NCI-H2081 treated with DMSO at 0.1 percent for 48 hours (cell line): ENCODE measurements around the gene NFATC3.

ENCODE experiments used
- DNase-seq: peaks from one replicate; lab custom pipeline; 2025; lab: John Stamatoyannopoulos, UW

The NFATC3 gene

DNA sequence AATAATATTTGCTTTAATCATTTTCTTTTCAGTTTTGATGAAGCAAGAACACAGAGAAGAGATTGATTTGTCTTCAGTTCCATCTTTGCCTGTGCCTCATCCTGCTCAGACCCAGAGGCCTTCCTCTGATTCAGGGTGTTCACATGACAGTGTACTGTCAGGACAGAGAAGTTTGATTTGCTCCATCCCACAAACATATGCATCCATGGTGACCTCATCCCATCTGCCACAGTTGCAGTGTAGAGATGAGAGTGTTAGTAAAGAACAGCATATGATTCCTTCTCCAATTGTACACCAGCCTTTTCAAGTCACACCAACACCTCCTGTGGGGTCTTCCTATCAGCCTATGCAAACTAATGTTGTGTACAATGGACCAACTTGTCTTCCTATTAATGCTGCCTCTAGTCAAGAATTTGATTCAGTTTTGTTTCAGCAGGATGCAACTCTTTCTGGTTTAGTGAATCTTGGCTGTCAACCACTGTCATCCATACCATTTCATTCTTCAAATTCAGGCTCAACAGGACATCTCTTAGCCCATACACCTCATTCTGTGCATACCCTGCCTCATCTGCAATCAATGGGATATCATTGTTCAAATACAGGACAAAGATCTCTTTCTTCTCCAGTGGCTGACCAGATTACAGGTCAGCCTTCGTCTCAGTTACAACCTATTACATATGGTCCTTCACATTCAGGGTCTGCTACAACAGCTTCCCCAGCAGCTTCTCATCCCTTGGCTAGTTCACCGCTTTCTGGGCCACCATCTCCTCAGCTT lies 105.8 kb downstream of the NFATC3 start:
- no peak for DNase-seq

DNA sequence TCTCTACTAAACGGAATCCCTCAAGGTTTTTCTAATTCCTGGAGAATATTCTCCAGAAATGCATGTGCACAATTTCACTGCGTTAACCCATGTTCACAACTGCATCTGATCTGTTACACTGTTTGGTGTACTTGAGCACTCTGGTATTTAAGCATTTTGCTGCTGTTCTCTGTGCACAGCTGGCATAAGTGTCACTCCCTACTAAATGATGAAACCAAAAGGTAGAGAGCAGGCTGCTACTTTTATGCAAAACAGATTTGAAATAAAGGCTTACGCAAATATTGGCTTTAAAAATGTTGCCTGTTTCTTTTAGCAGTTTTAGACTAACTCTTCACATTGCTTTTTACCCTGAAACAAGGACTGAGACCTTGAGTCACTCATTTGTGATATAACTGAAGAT lies 109.1 kb downstream of the NFATC3 start:
- DNase-seq: no peak

DNA sequence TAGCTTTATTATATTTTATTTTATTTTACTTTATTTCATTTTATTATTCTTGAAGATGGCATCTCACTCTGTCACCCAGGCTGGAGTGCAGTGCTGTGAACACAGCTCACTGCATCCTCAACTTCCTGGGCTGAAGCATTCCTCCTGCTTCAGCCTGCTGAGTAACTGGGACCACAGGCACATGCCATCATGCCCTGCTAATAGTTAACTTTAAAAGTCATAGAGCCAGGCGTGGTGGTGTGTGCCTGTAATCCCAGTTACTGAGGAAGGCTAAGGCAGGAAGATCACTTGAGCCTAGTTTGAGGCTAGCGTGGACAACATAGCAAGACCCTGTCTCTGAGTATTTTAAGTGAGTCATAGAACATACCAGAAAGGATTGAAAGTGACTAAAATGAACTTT lies 112.1 kb downstream of the NFATC3 start:
- DNase-seq: no peak

DNA sequence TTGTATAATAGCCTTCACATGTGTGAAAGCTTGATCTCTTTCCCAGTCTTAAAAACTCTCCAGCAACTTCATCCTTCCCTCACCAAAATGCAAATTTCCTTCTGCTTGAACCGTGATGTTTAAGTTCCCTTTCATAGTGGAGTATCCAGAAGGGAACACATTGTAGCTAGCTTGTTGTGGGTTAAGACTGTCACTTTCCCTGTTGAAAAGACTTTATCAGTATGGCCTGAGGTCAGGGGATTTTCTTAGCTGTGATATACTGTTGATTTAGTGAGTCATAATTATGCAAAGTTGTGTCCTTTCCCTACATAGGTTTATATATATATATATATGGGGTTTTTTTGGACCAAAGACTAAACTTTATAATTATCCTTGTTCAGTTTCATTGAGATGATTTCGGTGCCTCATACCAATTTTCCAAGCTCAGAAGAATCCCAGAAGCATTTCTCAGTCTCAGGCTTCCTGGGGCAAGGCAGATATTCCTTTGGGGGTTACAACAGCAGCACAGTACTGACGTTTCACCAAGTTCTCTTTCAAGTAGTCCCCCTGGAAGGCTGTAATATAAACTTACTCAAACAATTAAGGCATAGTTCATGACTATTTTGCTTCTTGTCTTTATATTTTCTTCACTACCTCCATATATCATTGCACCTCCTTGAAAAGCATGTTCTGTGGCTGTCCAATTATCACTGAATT lies 115.1 kb downstream of the NFATC3 start:
- no peak for DNase-seq

DNA sequence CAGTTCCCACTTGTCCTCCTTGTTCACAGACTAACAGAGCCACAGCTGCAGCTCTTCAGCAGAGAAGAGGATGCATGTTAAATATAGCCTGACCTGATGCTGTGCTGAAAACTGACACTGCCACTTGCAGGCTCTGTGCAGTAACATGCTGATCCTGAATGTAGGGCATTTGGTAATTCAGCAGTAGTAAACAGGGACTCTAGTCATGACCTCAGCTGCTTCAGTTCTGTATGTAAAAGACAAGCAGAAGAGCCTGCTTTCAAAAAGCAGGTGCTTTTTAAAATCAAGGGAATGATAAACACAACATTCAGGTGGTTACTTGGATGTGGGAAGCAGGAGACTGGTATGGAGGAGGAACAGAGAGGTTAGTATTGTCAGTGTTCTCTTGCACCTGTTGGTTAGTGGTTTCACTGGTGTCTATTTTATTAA lies 116.9 kb downstream of the NFATC3 start:
- no peak for DNase-seq

DNA sequence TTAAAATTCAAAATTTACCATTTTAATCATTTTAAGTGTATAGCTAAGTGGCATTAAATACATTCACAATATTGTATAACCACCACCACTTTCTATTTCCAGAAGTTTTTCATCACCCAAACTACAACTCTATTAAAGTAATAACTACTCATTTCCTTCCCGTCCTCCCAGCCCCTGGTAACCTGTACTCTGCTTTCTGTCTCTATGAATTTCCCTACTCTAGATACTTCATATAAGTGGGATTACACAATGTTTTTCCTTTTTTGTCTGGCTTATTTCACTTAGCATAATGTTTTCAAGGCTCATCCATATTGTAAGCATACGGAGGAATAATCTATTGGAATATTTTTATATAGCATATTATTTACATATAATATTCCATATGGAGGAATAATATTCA lies 121.1 kb downstream of the NFATC3 start:
- DNase-seq: no peak

DNA sequence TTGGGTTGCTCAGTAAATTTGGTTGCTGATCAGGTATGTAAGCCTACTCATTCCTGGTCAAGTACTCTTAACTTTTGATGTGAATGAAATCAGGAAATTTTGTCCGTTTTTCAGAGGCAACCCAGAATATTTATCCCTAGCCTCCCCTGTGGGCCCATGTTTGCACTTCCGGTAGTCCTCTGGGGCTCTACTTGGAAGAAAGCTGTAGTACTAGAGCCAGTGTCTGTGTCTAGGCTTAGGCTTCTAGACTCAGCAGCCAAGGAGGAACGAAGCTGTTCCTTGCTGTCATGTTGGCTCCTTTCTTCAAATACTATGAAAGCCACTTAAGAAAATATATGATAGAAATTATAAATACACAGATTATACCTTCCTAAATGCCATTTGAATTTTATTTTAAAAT lies 129.6 kb downstream of the NFATC3 start:
- DNase-seq: no peak

DNA sequence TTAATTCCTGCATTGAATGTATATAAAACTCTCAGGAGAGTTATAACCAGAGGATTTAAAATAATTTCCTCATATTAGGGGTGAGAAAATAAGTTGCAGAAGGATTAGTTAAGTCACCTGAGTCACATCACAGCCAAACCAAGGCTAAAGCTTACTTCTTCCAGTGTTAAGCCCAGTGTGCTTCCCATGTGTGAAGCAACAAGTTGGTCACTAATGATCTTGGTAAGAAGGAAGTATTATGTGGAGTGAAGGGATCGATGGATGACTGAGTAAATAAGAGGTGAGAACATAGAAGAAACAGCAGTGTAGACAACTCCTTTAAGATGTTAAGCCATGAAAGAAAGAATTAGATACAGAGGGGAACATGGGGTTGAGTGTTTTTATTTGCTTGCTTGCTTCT lies 130.1 kb downstream of the NFATC3 start:
- DNase-seq: no peak

DNA sequence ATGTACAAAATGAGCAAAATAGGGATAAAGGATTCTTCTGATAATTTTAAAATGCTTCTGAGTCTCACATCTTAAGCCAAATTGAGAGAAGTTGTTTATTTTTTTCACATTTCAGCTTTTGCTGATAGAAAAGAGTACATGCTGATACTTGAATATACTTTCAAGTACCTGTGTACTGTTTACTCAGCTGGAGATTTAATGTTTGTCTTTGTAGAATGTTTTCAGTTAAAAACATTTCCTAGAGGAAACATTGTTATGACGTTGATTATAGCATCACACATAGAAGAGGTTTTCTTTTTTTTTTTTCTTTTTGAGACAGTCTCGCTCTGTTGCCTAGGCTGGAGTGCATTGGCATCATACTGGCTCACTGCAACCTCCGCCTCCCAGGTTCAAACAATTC lies 131.1 kb downstream of the NFATC3 start:
- DNase-seq: no peak

DNA sequence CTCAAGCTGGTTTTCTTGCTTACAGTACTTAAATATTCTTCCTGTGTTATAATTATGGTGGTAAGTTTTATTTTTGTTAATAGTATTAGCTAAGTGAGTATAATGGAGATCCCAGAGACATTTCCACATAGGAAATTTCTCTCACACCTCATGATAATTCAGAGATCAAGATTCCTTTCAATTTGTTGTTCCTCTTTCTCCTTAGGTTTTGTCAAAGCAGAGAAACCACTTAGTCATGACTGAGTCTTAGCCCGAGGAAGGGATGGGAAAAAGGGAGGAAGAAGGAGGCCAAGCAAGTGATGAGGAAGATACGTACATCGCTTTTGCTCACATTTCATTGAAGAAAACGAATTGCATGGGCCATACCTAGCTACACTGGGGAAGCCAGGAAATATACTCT lies 132.3 kb downstream of the NFATC3 start:
- no peak for DNase-seq

DNA sequence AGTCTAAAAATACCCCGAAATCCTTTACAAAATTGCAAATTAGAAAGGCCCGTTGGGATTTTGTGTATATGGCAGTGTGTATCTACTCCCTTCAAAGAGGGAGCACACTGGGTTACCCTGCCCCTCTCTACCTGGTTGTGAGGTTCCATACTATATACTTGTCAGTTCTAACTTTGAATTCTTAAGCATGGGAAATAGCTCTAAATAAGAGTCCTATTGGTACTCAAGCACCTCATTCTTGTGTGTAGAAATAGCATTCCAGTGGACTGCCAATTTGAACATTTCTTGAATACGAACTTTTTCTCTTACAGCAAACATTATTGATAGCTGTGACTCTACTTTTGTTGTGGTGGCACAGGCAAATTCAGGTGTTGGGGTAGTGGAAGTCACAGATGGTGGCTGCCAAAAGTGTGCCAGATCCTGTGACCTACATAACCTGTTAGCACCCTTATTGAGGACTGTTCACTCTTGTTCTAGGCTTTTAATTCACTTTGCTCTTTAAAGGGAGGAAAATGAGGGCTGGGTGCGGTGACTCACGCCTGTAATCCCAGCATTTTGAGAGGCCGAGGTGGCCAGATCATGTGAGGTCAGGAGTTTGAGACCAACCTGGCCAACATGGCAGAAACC lies 134.7 kb downstream of the NFATC3 start:
- no peak for DNase-seq

DNA sequence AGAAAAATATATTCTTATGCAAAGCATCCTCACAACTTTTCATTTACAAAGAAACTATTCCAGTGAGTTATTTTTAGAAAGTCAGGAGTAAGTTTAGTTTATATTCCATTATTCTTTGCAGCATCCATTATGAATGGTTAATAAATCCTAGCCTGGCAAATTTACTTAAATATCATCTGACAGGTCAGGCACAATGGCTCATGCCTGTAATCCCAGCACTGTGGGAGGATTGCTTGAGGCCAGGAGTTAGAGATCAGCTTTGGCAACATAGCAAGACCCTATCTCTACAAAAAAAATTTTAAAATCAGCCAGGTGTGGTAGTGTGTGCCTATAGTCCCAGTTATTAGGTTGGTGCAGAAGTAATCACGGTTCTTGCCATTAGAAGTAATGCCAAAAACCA lies 137.9 kb downstream of the NFATC3 start:
- no peak for DNase-seq

DNA sequence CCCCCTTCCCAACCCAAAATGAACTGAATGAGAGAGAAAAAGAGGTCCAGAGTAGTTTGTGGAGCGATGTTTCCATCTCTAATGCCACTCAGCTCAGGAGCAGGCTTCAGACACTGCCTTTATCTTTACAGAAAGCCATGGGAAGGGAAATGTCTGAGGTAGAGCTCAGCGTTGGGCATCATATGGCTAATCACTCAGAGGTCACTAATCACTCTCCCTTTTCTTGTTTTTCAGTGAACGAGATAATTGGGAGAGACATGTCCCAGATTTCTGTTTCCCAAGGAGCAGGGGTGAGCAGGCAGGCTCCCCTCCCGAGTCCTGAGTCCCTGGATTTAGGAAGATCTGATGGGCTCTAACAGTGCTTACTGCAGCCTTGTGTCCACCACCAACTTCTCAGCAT lies 140.9 kb downstream of the NFATC3 start:
- no peak for DNase-seq

DNA sequence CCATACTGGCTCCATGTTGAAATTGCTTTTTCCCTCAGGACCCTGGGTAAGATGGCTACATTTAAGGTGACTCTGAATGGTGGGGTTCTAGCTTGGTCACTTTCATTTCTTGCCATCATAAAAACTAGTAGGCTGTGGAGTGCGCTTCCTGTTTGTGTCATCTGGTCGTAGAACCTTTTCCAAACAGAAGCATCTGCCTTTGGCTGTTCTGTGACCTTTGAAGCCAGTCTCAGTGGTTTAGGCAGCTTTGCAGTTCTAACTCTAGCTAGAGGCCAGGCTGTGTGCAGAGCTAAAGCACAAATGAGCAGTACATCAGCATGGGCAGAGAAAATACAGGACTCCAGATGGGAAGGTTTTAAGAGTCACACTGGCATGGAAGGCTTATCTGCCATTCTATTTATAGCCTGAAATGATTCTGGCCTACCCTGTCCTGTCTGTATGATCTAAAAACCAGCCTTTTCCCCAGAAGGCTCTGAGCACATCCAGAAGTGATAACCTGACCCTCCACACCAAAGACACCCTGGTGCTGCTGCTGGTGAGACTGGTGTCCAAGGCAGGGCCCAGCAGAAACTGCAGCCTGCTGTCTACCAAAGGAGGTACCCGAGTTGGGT lies 142.1 kb downstream of the NFATC3 start:
- no peak for DNase-seq

DNA sequence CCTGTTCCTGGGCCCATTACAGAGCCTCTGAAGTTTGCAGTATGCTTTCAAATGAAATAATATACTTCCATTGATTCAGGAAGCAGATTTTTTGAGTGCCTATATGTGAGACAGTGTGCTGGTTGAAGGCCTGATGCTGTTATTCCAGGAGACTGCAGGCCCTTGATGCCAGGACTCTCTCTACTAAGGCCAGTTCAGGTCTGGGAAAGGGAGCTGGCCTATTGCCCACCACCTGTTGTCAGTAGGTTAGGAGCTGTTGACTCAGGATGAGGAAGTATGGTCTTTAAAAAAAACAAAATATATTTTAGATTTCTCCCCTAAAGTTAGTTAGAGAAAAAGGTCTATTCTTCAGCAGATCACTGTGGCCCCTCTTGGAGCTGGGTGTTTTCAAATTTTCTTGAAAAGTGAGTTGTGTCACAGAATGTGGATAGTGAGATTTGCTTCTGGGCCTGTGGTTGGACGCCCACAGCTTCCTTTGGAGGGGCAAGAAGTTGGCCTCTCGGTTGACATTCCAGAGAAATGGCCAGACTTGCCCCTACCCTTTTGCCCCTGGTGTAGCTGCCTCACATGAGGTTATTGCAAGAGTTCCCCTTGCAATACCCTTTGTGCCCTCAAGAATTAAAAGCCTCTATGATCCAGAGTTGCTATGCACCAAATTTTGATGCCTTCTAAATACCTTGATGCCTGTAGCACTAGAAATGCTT lies 142.8 kb downstream of the NFATC3 start:
- no peak for DNase-seq

DNA sequence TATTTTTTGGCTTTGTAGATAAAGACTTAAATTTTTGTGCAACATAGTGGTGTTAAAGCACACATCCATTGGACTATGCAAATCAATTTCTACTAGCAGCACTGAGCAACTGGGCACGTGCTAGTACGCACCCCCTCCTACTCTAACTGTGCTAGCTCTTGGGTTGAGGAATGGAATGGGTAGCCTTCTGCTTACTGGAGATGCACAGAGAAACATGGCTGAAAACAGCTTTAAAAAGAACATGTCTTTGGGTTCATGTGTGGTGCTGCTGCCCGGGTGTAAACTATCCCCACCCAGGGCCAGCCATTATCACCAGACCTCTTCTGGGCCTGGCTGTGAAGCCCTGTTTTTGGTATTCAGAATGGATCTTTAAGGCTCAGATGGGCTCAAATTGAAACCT lies 143.5 kb downstream of the NFATC3 start:
- DNase-seq: no peak

DNA sequence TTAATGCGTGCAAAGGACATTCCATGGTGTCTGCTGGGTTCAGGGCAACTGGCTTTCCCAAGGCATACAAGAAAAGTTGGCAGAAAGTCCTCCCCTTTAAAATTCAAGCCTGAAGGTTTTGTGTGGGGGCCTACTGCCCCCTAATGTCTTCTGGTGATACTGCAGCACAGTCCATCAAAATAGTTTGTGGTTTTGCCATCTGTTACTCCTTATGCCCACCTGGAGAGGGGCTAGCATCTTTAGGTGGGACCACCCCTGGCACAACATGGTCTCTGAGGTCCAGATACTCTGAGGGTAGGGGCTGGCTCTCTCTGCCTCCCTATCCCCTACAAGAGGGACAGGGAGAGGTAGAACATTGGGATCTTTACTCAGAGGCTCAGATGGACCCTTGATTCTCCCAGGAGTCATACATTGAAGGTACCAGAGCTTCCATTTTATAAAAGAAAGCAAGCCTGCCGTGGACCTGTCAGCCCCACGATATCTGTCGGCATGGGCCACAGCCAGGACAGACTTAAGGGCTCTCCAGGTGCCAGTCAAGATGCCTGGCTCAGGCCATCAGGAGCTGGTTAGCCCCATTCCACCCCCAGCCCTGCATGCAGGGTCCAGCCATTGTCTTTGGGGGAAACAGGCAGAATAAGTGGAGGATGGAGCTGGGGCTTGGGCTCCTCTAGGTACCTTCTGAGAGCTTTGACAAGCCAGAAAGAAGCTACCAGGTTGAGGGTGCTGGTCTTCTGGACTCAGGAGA lies 144.4 kb downstream of the NFATC3 start:
- no peak for DNase-seq

DNA sequence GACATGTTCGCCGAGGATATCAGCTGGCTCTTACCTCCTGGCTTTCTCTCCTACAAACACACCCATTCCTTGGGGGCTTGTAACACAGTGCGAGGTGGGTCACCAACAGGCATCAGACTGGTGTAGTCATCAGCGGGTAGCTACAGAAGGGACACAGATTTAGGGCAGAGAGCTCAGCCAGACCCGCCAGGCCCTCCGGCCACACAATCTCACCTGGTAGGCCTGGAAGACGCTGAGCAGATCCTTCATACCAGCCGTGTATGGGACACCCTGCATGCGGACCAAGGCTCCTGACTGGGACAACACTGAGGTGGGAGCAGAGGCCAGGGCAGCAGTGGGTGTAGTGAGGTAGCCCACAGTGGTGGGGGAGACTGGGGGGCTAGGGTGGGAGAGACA lies 145.0 kb downstream of the NFATC3 start:
- DNase-seq: no peak

DNA sequence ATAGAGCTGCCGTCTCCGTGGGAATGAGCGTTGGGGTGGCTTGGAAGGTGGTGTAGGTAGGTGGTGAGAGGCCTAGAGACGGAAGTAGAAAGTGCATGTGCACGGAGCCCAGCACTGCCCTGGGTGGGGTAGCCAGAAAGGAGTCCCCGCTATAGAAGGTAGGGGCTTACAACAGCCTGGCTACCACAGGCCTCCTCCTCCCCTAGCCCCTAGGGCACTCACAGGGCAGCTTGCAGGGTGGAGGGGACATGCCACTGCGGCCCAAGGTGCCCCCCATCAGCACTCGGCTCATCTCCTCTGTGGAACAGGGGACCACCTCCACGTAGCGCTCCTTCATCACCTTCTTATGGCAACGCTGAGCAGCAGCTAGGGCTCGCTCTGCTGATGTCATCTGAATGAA lies 145.8 kb downstream of the NFATC3 start:
- DNase-seq: no peak

DNA sequence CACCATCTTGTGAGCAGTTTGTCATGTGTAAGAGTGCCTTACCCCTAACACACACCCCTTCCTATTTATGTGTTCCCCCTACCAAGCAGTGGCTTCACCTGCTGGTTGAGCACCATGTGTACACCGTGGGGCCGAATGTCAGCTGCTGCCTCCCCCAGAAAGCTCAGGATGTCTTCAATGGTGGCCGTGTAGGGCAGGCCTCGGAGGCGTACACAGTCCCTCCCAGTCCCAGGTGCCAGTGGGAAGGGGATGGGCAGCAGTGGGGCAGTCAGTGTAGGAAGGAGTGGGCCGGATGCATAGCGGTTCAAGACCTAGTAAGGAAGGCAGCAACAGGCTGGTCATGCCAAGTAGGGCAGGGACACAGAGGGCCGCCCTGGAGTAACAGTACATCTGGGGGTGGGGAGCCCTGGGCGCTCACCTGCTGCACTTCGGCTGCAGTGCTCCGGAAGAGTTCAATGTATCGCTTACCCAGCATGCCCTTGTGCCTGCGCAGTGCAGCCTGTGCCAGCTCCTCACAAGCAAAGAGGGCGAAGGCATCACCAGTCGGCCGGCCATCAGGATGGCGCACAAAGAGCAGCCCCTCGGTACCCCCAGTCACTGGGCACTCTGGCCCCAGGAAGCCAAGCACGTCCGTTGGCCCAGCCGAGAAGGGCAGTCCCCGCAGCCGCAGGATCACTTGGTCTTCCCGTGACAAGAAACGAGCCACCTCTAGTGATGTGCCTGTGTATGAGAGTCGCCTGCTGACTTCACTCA lies 146.4 kb downstream of the NFATC3 start:
- no peak for DNase-seq

DNA sequence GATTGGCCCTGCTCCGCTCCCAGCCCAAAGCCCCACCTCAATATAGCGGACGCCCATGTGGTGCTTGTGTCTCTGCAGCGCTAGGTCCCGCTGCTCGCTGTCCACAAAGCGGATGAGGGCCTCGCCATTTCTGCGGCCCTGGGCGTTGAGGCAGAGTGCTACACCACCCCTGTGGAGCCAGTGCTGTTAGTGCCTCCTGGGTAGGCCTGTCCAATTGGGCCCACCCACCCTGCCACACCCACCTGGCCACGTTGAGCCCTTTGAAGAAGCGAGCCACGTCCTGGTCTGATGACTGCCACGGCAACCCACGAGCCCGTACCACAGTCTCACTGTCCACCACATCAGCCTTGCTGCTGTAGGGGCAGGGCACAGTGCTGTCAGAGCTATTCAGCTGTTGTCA lies 147.2 kb downstream of the NFATC3 start:
- no peak for DNase-seq
